T-helper 9 cell (primary cell): ENCODE results near the gene PXDC1.
A peak's percentile ranks its signal among the peaks of the same experiment; 100 is the strongest.
"Not testable (repeated sequence)": the region's sequence is repeated elsewhere in the genome, so short reads cannot be mapped to it uniquely, and the experiment has no call there.

Experiments
- DNase-seq: peaks from one replicate; pipeline ENCODE4 v3.0.0-alpha.2; 2020

The PXDC1 gene

DNA sequence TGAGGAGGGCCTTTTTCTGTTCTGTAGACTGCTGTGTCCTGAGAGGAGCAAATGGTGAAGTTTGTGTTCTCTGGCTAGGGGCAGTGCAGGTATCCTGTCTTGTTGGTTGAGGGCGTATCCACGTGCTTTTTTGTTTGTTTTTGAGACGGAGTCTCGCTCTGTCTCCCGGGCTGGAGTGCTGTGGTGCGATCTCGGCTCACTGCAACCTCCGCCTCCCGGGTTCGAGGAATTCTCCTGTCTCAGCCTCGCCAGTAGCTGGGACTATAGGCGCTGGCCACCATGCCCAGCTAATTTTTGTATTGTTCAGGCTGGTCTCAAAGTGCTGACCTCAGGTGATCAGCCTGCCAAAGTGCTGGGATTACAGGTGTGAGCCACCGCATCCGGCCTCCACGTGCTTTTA lies 10.8 kb upstream of the PXDC1 start:
- DNase-seq, result no peak

DNA sequence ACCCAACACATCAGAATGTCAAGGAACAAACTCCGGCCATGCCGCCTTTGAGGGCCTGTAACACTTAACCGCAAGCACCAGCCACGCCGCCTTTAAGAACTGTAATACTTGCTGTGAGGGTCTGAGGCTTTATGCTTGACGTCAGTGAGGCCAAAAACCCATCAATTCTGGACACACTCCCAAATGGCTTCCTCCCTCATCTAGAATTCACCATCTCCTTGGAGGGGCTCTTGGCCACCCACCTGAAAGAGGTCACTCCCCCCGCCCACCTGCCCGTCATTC lies 10.4 kb upstream of the PXDC1 start:
- no peak for DNase-seq

DNA sequence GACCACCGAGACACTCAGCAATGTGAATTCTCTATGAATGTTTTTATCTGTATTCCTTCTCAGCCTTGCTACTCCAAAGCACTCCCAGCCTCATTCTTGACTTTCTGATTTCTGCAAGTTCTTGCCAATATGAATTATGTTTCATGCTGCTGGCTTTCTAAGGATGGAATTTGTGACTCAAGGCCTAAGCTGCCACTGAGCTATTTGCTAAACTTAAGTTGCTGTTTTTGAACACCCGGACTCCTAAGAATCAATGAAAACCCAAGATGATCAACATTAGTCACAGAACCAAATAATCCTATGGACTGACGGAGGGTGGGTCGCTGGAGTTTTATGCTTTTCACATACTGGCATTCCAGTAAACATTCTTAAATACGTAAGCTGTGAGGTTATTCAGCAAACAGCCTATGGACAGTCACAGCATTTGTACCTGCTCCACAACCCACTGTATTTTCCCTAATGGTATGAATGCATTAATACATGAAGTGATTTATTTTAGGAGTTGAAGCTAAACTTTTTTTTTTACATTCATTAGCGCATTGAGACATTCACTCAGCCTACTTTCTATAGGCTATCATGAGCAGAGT lies 8.2 kb upstream of the PXDC1 start:
- DNase-seq, result no peak

DNA sequence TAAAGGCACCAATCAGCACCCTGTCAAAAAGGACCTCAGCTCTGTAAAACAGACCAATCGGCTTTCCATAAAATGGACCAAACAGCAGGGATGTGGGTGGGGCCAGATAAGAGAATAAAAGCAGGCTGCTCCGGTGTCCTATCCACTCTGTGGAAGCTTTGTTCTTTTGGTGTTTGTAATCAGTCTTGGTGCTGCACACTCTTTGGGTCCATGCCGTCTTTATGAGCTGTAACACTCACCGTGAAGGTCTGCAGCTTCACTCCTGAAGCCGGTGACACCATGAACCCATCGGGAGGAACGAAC lies 7.3 kb upstream of the PXDC1 start:
- DNase-seq, result no peak

DNA sequence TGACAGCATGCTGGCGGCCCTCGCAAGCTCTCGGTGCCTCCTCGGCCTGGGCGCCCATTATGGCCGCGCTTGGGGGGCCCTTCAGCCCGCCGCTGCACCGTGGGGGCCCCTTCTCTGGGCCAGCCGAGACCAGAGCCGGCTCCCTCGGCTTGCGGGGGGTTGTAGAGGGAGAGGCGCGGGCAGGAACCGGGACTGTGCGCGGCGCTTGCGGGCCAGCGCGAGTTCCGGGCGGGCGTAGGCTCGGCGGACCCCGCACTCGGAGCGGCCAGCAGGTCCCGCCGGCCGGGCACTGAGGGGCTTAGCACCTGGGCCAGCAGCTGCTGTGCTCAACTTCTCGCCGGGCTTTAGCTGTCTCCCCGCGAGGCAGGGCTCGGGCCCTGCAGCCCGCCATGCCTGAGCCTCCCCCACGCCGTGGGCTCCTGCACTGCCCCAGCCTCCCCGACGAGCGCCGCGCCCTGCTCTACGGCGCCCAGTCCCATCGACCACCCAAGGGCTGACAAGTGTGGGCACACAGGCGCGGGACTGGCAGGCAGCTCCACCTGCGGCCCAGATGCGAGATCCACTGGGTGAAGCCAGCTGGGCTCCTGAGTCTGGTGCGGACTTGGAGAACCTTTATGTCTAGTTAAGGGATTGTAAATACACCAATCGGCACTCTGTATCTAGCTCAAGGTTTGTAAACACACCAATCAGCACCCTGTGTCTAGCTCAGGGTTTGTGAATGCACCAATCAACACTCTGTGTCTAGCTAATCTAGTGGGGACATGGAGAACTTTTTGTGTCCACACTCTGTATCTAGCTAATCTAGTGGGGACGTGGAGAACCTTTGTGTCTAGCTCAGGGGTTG lies 6.7 kb upstream of the PXDC1 start:
- not testable (repeated sequence) for DNase-seq

DNA sequence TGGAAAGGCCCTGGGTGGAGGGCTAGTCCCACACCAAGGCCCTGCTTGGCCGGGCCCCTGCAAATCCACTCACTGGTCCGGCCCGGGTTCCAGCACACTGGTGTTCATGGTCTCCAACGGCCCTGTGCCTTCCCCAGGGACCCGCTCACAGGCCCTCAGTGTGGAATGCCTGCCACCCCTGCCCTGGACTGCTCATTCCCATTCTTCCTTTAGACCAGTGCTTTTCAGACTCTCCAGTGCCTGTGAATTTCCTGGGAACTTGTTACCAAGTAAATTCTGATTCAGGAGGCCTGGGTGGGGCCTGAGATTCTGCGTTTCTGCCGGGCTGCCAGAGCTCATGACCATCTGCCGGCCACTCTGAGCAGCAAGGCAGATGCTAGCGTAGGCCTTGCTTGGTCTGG lies 5.7 kb upstream of the PXDC1 start:
- no peak for DNase-seq

DNA sequence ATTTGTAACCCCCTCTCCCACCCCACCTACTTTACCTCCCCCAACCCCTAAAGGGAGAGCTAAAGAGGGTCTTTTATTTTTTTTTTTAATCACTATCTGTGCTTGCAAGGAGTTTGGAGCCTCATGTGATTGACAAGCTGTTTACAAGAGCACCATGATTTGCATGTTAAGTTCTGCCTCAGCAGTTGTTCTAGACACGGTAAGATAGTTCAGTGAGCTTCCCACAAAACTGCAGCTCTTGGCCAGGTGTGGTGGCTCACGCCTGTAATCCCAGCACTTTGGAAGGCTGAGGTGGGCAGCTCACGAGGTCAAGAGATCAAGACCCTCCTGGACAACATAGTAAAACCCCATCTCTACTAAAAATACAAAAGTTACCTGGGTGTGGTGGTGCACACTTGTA lies 5.0 kb upstream of the PXDC1 start:
- DNase-seq, result no peak

DNA sequence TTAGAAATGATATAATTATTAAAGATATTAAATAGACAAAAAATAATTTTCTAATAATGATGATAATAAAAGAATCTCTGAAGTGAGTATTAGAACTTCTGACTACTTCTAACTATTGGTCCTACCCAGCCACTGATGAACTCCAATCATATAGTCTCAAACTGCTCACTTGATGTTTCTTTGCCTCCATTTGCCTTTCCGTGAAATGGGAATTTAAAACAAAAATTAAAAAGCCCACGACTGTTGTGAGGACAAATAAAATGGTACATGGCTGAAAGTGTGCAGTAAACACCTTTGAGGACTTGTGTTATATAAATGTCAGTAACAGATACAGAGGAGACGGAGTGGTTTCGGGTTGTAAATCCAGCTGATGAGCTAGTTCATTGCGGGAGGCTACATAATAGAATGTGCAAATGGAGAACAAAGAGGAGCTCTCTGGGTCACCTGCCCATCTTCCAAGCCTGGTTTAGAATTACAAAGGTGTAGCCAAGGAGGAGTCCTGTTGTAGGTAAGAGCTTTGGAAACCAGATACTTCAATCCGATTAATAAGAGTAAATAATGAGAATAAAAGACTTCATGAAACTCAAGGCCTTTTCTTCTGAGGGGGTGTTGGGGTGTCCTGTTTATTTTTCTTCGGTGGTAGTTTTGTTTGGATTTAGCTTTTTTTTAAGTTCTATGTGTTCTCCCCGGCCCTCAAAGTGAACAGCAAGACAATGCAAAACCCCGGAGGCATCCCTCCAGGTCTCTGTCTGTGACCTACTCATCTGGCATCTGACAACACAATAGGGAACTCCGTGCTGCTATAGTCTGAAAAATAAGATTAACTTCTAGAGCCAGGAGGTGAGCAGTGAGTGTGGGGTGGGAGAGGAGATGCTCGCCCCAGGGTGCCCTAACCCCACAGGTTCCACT lies 4.4 kb upstream of the PXDC1 start:
- no peak for DNase-seq

DNA sequence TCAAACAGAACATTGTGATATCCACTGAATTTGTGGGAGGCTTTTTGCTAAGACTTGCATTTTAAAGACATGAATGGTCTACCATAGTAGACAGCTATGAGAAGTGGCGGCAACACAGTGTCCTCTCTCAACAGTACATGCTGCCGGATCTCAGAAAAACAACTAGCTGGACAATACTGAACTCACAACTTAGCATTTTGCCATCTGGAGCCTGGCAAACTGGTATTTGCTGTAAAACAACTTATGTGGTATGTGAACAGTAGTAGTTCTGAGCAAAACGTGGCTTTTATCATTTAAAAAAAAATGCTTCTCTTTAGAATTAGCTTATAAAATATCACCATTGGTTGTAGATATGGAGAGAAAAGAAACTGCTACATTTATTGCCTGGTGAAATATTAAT lies 3.3 kb upstream of the PXDC1 start:
- DNase-seq, result no peak

DNA sequence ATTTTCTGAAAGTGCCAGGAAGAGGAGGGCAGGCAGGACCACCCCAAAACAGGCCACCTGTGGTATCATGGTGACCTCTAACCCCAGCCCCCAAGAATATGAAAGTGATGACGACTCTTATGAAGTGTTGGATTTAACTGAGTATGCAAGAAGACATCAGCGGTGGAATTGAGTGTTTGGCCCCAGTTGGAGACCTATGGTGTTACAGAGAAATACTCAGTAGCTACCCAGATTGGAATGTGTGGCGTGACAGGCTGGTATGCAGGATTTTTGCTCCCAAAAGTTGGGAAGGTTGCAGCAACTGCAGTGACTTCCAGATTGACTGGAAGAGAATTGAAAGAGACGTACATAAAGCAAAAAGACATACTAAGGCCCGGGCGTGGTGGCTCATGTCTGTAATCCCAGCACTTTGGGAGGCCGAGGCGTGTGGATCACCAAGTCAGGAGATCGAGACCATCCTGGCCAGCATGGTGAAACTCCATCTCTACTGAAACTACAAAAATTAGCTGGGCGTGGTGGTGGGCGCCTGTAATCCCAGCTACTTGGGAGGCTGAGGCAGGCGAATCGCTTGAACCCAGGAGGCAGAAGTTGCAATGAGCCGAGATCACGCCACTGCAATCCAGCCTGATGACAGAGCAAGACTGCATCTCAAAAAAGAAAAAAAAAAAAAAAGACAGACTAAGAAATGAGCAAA lies 2.7 kb upstream of the PXDC1 start:
- not testable (repeated sequence) for DNase-seq

DNA sequence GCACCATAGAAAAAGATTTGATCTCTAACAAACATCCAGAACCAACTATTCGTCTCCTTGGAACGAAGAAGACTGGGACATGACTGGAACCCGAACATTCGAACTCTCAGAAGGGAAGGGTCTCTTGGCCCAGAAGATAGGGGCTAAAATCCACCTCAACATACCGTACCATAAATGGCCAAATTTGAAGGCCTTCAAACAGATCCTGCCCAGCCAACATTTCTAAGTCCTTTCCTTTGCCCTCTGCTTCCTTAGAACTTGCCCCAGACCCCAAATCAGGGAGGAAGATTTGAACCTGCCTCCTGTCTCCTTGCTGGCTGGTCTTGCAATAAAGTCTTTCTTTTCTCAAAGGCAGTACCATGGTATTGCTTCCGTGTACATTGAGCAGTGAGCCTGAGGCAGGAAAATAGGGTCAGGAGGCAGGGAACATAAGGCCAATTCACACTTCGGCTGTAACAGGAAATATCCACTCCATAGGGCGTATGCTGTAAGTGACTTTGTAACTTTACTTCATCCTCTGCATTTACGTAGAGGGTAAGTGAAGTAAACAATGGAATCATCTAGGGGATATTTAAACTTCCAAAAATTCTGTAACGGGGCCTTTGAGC lies 1.8 kb upstream of the PXDC1 start:
- DNase-seq, result no peak

DNA sequence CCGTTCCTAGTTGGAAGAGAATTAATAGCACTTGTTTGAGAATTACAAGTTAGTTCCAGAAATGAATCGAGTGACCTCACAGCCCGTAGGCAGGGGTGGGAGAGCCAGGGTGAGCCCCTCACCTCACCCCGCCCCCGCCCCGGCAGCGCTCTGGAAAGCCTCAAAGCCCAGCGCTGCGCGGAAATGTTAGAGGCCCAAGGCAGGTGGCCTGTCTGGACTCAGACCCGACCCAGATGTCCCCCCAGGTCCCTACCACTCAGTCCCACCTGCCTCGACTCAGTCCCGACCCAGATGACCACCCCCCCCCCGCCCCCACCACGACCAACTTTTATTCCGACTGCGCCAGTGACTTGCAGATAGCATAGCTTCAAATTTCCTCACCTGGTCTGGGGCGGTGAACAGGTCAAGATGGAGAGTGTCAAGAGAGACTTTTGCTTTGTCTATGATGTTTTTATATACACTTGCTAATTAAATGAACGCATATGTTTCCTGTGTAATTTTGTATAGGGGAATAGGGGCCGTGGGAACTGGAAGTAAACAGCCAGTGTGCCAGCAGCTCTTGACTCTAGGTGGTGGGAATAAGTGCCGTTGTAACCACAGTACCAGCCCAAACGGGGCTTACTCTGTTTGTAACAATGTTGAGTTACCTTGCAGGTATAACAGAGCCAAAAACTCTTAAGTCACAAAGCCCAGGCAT lies 1.2 kb upstream of the PXDC1 start:
- no peak for DNase-seq

DNA sequence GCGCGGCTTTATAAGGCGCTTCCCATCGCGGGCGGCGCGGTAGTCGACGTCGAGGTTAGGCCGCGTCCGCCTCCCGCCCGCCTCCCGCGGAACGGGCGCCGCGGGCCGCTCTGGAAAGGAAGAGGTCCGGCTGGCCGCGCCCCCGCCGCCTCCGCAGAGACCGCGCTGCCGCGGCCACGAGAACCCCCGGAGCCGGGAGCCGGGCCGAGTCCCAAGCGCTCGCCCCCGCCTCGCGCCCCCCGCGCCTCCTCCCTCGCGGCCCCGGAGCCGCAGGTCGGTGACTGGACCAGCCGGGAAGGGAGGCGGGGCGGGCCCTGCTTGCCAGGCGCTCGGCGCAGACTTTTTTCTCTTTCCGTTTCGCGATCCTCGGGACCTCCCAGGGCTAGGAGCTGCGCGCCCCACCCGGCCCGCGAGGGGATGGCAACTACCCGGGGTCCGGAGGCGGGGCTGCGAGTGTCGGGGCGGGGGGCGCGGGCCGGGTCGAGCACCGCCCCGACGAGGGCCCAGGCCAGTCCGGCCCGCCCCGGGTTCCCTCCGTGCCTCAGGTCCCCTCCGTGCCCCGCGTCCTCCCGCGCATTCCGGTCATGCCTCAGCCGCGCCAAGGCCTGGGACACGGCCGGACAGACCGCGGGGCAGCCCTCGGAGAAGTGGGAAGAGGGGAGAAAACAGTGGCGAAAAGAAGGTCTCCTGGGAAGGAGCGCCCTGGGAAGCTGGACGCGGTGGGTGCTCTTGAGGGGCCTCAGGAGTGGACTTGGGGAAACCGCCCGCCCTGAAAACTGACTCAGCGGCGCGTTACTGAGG lies 417 bp upstream of the PXDC1 start:
- peak; percentile 47 for DNase-seq

DNA sequence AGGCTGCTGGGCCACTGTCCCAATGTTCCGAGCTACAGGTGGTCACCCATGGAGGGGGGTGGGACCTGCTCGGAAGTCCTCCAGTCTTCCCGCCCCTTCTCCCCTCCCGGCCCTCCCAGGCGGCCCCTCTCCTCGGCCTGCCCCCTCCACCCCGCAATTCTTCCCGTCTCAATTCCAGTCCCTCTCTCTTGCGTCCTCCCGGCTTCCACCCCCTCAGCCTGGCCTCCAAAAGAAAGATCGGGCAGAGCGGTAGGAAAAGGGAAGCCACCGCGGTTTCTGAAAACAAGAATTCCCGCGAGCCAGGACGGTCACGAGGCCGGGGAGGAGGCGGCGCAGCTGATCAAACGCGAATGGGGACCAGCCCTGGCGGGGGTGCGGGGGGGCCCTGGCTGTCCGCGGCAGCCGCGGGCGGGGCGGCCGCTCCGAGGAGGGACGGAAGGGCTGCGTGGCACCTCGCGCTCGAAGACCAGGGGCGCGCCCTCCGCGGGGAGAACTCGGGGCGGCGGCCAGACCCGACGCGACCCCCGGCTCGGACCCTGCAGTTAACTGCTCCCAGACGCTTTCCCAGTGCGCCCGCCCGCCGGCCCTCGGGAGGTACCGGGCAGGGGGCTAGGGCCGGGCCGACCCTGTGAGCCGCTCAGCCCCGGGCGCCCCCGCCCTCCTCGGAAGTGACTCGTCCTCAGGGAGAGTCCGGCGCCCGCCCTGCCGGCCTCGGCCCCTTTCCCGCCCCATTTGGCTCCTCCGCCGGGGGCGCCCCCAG lies 1.0 kb downstream of the PXDC1 start:
- DNase-seq, result no peak

DNA sequence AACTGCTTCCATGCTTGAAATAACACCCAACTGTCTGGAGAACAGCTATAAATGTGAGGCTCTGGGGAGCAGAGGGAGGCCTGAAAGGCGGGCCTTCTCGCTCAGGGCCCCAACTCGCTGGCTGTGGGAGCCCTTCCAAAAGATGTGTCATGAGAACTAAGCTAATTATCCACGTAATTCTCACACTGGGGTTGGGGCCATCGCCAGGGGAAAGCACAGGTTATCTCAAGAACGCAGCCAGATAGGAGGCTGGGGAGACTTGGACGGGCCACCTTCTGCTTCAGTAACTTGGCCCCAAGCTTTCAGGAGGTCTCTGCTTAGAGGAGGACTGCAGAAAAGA lies 1.6 kb downstream of the PXDC1 start:
- no peak for DNase-seq

DNA sequence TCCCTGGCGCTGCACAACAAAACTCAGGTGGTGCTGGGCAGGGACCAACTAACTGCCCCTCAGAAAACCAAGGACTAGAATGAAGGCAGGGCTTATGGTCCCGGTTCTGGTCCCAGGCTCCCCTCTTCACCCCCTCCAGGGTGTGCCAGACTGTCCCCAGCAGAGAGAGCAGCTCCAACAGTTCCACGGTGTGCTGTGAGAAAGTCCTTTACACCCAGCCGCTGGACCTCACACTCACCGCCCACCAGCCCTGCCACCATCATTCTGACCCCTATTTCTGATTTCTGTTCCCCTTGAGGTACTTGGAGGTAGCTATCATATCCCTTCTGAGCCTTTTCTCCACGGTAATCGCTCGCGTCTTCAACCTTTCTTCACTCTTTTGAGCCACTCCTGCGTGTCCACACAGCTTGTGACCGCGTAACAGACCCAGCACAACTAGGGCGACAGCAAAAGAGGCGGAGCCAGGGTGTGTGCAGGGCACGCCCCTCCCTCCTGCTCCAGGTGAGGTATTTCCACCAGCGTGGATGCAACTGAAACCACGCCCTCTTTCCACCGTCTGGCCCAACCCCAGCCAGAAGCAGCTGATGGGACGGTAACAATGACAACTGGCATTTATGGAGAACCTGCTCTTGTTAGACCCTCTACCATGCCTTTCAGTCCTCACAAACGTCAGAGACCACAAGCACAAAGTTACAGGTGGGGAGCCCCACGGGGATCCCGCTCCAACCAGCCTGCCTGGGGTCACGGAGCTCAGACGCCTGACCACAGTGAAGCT lies 2.3 kb downstream of the PXDC1 start:
- no peak for DNase-seq

DNA sequence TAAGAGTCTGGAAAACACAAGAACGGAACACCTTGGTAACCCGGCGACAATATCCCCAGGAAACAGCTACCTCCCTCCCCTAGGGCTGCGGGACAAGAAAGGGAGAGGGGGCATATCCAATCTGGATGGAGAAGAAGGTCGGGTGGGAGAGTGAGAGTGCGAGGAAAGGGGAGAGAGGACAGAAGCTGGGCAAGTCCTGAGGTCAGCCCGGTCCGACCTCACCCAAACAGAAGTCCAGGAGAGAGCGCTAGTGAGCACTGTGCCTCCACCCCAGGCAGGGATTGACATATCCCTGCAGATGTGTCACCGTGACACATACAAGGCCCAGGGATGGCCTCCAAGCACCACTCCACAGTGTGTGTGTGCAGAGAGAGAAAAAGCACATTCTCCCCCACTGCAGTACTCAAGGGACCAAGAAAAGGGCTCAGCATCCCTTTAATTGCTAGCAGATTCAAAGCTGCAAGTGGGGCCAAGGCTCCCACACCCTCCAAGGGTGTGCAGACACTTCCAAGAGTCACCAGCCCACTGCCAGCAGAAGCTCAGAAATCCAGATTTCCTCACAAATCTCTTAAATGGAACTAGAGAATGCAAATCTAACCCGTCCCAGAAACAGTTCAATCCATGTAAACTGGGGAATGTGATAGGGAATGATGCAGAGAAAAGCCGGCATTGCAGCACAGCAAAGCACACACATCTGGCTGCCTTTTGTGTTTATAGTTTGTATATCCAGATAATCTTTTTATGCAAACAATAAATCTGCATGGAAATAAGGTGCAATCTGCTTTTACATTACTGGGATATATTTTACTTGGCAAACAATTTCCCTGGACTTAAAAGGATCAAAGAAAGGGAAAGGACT lies 3.1 kb downstream of the PXDC1 start:
- no peak for DNase-seq

DNA sequence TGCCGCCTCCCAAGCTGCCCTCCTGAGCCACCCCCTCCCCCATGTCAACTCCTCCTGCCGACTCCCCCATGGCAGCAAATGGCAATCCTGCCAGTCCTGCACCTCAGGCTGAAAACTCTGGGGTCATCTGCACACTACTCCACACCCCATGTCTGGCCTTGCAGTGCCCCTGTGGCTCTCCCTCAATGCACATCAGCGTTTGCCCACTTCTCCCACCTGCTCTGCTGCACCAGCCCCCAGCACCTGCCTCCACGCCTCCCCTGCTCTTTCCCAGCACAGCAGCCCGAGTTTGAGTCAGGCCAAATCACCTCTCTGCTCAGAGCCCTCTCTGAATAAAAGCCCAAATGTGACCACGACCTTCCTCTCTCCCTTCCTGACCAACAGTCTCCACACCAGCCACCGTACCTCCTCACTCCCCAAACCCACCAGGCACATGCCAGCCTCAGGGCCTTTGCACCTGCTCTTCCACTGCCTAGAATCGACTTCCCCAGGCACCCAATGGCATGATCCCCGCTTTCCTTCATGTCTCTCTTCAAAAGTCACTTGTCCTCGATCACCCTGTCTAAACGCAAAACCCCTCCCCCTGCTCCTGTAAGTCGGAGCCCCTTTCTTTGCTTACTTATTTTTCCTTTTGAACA lies 4.3 kb downstream of the PXDC1 start:
- no peak for DNase-seq

DNA sequence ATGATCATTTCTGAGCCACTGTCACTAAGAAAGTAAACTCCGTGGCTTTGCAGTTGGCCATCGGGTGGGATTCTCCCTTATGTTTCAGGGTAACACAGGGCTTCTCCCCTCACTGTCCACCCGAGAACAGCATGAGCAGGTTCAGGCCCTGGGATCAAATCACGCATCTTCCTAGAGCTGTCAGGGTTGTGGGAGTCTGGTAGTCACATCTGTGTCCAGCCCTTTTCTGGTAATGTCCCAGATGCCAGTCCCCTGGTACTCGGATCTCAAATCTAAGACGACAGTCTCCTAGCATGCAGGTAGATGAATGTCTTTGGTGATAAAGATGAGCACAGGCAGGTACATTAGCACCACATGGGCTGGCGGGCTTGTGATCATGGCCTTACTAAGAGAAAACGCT lies 4.8 kb downstream of the PXDC1 start:
- DNase-seq, result no peak
